GM19324 (cell line): Measurements from ENCODE around the gene TOB1.
"Not testable (repeated sequence)": the region's sequence is repeated elsewhere in the genome, so short reads cannot be mapped to it uniquely, and the experiment has no call there.

ENCODE experiments used
- ATAC-seq: cut with Tn5 transposase; IDR thresholded peaks from one replicate; pipeline ENCODE4 v1.9.1; 2021; ENCODE audit warnings: mild to moderate bottlenecking, moderate library complexity; ENCODE audit not compliant: unreplicated experiment, low FRiP score

Gene TOB1

DNA sequence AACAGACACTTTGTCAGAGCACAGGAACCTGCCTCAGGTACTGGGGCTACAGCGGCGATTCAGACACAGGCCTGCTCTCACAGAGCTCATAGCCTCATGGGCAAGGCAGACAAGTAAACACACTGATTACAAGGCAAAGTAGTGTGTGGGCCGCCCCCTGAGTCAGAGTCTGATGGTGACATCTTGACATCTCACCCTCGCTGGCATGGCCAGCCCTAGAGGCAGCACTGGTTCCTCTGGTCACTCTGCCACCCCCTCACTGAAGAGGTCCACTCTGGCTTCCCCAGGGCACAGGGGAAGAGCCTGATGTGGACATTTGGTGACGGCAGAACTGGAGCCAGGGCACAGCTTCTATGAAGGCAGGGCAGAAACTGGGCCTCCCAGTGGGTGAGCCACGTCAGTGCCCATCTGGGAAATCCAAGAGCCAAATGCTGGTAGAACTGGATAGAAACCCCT, 32.9 kb upstream of the TOB1 start:
- ATAC-seq = no peak

DNA sequence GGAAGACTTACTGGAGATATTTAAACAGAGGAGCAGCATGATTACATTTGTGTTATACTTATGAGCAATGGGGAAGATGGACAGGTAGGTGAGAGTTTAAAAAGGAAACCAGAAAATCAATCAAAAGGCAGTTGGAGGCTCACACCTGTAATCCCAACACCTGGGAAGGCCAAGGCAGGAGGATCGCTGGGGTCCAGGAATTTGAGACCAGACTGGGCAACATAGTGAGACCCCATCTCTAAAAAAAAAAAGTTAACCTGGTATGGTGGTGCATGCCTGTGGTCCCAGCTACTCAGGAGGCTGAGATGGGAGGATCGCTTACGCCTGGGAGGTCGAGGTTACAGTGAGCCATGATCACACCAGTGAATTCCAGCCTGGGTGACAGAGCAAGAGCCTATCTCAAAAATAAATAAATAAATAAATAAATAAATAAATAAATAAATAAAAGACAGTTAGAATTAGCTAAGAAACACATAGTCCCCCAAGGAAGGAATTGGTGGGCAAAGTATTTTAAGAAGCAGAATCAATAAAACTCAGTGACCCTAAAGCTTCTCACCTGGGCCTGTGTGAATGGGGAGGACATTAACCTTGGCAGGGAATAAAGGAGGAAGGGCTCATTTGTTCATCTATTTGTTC, 32.3 kb upstream of the TOB1 start:
- no peak for ATAC-seq

DNA sequence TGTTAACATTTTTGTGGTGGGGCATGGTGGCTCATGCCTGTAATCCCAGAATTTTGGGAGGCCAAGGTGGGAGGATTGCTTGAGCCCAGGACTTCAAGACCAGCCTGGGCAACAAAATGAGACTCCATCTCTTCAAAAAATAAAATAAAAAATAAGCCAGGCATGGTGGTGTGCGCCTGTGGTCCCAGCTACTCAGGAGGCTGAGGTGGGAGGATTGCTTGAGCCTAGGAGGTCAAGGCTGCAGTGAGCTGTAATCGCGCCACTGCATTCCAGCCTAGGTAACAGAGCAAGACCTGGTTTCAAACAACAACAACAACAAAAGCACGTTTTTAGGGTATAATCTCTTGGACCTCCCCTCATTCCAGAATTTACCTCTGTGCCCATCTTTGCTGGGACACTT, 28.4 kb upstream of the TOB1 start:
- not testable (repeated sequence) for ATAC-seq

DNA sequence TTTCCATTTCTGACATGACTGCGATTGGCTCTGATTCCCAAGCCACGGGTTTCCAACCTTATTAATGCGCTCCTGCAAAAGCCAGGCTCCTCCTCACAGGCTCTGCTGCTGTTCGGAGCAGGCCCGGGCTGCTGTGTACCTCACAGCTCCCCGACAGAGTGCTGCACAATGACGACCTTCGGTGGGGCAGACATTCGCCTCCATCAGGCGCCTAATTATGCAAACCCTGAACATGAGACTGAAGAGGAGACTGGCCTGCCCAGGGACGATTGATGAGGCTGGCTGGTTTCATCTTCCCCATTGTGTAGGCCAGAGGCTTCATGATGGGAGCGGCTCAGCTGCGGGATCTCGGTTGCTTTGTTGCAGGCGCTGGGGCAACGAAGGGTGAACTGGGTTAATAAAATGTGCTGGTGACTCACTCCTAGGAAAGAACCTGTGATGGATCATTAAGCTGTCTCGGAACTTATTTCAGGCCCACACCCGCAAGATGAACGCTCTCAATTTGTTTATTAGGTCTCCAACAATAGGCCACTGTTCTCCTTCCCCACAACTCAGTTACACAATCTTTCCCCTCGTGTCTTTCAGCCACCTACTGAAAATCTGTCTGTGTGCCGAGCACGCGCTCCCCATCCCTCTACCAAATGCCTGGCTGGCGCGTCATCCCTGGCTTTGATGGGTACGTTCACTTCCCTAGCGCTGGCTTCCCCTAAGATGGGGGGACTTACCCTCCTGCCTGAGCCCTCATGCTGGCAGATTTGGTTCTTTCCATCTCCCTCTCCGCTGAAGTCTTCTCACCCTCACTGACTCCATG, 27.2 kb upstream of the TOB1 start:
- no peak for ATAC-seq

DNA sequence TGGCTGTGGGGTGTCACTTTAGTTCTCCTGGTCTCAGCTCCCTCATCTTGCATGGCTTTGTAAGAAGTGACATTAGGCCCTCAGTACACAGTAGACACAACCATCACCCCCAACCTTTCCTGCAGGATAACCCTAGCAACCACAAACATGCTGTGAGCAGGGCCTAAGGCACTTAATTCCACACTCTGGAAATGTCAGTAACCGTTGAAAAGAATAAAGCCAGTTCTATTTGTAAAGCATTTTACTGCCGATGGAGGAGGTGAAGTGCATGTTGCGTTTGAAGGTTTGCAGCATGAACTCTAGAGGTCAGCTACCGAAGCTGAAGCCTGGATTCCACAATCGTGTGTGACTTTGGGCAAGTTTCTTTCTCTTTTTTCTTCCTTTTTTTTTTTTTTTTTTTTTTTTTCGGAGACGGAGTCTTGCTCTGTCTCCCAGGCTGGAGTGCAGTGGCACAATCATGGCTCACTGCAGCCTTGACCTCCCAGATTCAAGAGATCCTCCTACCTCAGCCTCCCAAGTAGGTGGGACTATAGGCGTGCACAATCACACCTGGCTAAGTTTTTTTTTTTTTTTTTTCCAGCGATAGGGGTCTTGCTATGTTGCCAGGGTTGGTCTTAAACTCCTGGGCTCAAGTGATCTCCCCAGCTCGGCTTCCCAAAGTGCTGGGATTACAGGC, 26.1 kb upstream of the TOB1 start:
- ATAC-seq = no peak

DNA sequence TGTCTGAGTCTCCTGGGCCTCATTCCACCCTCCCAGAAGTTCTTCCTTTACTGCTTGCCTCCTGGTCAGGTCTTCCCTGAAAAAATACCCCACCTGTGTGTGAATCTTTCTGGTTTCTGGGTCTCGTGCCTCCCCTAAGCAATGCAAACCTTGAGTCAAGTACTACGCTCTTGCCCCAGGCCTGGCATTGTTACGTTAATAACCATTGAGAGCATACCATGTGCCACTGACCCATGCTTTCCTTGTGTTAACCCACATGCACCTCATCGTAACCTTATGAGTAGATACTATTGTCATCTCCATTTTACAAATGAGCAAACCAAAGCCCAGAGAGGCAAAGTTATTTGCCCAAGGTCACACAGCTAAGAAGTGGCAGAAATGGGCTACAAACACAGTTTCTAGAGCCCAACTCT, 25.4 kb upstream of the TOB1 start:
- no peak for ATAC-seq

DNA sequence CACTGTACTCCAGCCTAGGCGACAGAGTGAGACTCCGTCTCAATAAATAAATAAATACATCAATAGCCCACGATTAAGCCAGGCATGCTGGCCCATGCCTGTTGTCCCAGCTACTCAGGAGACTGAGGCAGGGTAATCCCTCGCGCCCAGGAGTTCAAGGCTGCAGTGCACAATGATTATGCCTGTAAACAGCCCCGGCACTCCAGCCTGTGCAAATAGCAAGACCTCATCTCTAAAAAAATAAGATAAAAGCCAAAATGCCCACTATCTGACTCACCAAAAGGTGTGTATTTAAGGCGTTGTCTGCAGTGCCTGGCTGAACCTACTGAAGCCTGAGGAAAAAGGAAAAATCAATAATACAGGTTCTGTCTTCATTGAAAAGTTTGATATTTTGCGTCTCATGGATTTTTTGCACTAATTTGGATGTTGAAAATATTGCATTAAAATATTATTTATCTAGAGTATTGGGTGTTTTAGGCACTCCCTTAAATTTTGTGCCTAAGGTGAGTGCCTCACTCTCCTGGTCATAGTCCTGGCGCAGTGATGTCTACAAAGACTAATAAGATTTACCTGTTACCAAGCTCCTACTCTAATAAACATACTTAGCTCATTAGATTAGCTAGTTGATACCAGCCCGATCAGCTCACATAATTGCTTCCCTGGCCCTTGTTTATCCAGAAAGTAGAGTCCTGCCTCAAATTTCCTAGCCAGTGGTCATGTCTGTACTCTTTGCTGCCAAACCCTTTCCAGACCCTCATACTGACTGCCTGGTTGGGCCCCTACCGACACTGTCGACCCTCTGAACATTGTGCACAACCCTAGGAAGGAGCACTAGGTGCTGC, 24.7 kb upstream of the TOB1 start:
- ATAC-seq = no peak

DNA sequence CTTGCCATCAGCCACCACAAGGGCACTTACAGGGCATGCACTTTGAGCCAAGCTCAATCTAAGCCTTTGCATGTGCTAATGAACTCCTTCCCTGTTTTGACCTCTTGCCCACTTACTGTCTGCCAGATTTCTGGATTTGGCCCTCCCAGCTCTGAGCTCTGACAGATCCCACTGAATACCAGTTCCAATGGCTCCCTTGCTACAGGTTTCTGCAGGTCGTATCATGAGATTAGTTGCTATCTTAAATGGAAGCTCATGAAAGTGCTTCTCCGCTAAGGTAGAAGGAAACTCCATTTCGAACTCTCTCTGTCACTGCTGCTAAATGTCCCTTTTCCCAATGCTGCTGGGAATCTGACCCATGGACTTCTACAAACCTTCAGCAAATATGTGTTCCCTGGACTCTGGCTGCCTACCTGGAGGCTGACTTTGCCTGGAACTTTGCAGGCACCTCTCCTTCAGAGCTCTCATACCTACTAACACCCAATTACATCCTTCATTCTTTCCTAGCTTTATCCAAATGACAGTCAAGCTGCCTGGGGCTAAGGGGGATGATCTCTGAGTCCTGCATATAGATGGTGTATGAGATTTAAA, 23.5 kb upstream of the TOB1 start:
- no peak for ATAC-seq

DNA sequence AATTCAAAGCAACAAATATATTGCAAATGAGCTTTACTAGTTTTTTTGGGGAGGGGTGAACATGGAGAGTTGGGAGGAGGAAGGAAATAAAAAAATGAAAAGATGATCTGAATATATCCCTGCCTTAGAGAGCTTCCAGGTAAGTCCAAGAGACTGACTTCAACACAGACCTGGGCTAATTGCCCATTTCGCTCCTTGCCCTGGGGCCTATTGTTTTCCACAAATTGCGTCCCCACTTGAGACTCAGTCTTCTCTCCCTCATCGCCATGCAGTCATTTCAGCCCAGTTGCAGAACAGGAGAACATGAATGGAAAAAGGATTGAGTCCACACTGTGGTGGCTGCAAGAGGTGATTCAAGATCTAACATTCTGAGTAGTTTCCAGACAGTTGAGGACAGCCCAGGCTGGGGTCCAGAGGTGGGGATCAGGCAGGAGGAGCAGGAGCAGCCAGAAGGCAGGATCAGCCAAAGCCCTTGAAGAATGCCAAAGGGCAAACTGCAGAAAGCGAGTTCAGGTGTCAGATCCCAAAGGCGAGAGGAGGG, 21.6 kb upstream of the TOB1 start:
- ATAC-seq = no peak

DNA sequence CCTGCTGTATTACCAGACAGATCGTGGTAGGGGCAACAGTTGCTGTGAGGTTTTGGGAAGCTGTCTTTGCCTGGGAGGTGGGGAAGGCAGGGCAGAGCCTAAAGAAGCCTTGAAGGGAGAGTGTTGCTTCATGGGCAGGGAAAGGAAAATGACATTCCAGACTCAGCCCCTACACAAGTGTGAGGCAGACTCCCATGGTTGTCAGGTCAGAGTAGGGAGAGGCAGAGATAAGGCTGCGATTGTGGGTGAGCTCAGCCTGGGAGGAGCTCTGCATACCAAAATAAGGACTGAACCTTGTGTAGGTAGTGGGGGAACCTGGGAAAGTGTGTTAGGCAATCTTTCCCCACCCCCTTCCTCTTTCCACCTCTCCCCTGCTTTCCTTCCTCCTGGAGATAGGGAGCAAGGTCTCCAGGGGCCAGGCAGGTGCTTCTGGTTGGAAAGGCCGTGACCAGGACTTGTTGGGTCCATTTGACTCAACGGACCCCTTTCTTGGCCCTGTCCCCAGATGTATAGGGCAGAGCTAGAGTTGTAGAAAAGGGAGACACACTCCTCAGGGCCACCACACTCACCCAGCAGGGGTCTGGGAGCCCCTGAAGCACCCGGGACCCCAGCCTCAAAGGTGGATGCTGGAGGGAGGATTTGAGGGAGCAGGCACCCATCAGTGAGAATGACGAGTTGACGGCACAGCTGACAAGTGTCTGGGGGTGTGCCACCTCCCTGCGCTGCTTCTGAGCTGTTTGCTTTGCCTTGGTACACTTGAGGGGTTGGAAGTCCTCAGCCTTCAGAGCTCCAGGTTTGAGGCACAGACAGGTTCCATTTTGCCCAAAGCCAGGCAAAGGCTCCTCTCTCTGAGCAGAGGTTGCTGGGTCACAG, 18.5 kb upstream of the TOB1 start:
- no peak for ATAC-seq

DNA sequence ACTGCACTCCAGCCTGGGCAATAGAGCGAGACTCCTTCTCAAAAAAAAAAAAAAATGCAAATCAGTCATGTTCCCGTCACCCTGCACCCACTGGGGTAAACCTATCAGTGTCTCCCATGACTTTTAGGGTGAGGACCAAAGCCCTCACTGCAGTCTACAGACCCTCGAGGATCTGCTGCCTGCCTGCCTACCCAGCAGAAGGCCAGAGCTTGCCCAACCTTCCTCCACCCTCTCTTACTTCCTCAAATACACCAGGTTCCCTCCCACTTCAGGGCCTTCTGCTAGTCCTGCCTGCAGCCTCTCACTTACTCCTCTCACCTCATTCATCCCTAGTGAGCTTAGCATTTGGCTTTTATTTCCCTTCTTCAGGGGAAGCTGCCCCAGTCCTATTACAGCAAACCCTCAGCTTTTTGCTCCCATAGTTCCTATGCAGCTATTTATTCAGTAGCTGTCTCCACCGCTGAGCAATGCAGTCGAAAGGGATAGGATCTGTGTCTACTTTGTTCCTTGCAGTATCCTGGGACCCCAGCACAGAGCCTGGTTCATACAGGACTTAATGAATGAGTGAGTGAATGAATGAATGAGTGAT, 17.8 kb upstream of the TOB1 start:
- no peak for ATAC-seq

DNA sequence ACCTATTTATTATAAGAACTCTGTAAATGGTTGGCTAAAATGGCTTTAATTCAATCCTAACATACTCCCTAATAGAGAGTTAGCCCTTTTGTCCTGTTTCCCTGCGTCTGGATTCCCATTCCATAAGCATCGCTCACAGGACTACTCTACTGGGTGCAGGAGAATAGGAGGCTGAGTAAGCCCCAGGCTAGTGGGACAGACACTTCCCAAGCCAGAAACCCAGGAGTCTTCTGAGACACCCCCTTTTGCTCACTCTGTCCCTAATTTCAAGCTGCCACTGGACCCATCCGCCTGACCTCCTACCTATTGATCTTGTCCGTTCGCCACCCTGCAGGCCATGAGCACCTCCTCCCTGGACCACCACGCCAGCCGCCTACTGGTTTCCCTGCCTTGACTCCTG, 16.7 kb upstream of the TOB1 start:
- ATAC-seq = no peak

DNA sequence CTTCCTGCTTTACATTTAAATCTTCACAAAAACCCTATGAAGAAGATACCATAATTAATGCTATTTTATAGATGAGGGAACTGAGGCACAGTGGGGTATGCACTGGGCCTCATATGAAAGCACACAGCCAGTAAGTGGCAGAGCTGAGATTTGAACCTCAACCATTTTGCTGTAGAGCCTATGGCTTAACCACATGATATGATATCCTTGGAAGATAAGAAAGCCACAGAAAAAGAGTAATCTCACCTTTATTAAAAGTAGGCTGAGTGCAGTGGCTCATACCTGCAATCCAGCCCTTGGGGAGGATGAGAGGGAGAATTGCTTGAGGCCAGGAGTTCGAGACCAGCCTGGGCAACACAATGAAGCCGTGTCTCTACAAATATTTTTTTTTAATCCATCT, 15.0 kb upstream of the TOB1 start:
- ATAC-seq = no peak

DNA sequence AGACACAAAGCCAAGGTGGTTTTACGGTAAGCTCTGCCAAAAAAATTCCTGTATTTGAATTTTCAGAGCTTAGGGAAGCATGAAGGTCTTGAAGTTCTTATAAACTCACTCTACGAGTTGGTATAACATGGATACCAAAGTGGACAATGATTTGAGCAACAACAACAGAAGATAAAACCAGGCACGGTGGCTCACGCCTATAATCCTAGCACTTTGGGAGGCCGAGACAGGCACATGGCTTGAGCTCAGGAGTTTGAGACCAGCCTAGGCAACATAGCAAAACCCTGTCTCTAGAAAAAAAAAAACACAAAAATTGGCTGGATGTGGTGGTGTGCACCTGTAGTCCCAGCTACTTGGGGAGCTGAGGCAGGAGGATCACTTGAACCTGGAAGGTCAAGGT, 12.9 kb upstream of the TOB1 start:
- no peak for ATAC-seq

DNA sequence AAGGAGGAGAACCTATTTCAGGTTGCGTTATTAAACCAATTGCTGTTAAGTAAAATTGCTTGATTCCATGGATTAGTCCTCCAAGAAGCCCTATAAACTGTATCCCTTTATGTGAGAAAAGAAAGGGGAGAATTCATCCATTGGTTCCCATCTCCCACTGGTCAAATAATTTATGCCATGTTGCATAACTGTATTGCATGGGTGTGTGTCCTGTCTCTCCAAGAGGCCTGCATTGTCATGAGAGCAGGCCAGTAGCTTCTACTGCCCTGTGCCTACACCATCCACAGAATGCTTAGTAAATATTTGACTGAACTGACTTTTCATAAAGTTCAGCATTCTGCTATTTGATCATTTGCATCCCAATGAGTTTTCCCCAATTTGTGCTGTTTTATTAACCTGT, 11.7 kb upstream of the TOB1 start:
- ATAC-seq = no peak

DNA sequence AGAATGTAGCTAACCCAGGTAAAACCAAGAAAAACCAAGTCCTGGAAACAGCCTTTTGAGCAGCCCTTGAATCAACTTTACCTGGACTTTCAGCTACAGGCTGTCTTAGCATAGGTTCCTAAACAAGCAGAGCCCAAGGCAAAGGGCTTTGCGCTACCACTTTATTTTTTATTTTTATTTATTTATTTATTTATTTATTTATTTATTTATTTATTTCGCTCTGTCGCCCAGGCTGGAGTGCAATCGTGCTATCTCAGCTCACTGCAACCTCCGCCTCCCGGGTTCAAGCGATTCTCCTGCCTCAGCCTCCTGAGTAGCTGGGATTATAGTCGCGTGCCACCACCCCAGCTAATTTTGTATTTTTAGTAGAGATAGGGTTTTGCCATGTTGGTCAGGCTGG, 10.9 kb upstream of the TOB1 start:
- ATAC-seq = not testable (repeated sequence)

DNA sequence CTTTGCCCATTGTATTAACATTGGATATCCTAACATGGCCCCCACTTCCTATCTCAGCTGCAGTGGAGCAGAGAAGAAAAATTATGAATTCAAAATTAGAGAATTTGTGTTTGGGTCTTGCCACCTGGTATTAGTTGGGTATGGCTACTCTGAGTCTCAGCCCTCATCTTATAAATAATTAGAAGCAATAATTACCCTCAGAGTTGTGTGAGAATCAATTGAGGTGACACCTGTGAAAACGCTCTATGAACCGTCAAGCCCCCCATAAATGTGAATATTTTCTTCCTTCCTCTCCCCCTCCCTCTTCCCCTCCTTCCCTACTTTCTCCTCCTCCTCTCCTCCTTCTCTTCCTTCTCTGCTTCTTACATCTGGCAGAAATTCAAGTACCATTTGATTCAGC, 8.9 kb upstream of the TOB1 start:
- ATAC-seq = no peak

DNA sequence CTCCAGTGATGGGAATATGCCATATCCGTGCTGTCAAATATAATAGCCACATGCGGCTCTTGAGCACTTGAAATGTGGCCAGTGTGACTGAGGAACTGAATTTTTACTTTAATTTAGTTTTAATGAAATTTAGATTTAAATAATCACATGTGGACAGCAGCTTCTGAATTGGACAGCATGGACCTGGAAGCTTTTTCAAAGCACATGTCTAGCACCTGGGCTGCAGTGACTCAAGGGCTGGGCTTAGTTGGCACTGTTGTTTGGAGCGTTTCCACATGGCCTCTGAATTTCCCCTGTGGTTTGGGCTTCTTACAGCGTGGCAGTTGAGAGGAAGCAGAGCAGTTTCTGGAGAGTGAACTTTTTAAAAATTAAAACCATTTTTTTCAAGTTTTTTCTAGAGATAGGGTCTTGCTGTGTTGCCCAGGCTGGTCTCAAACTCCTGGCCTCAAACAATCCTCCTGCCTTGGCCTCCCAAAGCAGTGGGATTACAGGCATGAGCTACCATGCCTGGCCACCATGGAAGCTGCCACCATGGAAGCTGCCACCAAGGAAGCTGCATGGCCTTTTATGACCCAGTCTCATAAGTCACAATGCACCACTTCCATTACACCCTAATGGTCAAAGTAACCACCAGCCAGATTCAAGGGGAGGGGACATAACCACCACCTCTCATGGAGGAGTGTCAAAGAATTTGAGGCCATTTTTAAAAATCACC, 6.7 kb upstream of the TOB1 start:
- ATAC-seq = no peak
